ENCODE results near the gene ARMC5.
"Not testable (repeated sequence)": the region's sequence is repeated elsewhere in the genome, so short reads cannot be mapped to it uniquely, and the experiment has no call there.

Gene ARMC5

DNA sequence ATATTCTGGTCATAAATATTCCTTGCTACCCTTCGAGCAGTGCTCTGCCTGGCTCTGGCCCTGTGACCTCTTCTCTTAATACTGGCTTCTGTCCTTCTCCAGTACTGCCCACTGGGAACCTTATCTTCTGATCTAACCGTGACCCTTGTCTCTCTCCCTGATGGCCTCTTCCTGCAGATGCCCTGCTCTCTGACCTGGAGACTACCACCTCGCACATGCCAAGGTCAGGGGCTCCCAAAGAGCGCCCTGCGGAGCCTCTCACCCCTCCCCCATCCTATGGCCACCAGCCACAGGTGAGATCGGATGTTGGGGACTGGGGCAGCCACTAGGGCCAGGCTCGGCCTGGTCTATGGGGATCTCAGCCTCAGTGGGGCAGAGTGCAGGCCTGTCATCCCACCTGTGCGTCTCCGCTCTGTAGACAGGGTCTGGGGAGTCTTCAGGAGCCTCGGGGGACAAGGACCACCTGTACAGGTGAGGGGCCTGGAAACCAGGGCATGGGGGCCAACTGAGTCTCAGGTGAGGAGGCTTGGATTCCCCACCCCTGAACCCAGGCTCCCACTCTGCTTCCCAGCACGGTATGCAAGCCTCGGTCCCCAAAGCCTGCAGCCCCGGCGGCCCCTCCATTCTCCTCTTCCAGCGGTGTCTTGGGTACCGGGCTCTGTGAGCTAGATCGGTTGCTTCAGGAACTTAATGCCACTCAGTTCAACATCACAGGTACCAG lies 14.1 kb downstream of the ARMC5 start:
- peak overlapping the region in 3 of 21 experiments; percentile 34 to 93 (median 39) for H3K27ac ChIP-seq
- H3K4me3 ChIP-seq = no peak overlapping the region

DNA sequence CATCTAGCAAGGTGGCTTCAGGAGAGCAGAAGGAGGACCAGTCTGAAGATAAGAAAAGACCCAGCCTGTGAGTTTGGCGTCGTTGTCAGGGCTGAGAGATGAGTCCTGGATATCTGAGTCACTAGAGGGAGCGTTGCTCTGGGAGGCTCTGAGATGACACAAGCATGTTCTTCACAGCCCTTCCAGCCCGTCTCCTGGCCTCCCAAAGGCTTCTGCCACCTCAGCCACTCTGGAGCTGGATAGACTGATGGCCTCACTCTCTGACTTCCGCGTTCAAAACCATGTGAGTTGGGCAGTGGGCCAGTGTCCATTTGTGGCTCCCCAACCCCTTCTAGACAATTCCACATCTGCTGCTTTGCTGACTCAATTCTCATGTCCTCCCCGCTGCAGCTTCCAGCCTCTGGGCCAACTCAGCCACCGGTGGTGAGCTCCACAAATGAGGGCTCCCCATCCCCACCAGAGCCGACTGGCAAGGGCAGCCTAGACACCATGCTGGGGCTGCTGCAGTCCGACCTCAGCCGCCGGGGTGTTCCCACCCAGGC lies 14.9 kb downstream of the ARMC5 start:
- no peak overlapping the region for H3K4me3 ChIP-seq
- H3K27ac ChIP-seq = peak overlapping the region in 2 of 21 experiments; percentile 34 to 39

DNA sequence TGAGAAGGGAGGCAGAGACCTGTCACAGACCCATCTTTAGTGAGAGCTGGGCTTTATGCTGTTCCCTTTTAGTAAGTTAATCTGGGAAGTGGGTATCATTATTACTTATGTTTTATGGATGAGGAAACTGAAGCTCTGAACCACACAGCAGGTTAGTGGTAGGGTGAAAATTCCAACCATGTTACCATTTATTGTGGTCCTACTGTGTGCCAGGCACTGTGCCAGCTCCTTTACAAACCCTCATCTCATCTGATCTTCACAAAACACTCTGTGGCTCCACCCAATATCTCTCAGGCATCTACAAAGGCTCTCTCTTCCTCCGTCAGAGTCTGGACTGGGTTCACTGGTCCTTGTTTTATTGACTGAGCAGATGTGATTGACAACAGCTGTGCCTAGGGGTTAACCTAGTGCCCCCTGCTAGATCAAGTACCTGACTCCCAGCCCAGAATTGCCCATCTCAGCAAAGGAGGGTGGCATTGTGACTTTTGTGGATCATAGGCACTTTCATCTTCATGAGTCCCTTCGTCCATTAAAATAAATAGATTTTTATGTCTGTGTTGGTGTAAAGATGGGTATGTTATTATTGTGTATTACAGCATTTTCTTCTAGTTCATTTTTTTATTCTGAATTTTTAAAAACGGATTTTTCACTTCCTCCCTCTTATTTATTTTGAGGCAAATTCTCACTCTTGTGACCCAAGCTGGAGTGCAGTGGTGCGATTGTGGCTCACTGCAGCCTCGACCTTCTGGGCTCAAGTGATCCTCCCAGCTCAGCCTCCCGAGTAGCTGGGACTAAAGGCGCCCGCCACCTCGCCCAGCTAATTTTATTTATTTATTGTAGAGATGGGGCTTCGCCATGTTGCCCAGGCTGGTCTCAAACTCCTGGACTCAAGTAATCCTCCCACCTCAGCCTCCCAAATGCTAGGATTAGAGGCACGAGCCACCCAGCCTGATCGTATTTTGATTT lies 15.8 kb downstream of the ARMC5 start:
- H3K27ac ChIP-seq = no peak overlapping the region
- H3K4me3 ChIP-seq = no peak overlapping the region

DNA sequence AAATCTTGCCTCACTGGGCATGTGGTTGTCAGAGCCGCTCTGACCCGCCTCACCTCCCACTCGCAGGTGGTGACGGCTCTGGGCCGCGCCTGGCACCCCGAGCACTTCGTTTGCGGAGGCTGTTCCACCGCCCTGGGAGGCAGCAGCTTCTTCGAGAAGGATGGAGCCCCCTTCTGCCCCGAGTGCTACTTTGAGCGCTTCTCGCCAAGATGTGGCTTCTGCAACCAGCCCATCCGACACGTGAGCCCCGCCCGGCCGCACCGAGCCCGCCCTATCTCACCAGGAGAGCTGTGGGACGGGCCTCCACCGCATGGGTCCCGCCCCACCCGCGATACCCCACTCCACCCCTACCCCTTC lies 16.6 kb downstream of the ARMC5 start:
- peak overlapping the region in 5 of 21 experiments; percentile 13 to 51 (median 46) for H3K27ac ChIP-seq
- peak overlapping the region; percentile 29 to 48 (median 39) for H3K4me3 ChIP-seq

DNA sequence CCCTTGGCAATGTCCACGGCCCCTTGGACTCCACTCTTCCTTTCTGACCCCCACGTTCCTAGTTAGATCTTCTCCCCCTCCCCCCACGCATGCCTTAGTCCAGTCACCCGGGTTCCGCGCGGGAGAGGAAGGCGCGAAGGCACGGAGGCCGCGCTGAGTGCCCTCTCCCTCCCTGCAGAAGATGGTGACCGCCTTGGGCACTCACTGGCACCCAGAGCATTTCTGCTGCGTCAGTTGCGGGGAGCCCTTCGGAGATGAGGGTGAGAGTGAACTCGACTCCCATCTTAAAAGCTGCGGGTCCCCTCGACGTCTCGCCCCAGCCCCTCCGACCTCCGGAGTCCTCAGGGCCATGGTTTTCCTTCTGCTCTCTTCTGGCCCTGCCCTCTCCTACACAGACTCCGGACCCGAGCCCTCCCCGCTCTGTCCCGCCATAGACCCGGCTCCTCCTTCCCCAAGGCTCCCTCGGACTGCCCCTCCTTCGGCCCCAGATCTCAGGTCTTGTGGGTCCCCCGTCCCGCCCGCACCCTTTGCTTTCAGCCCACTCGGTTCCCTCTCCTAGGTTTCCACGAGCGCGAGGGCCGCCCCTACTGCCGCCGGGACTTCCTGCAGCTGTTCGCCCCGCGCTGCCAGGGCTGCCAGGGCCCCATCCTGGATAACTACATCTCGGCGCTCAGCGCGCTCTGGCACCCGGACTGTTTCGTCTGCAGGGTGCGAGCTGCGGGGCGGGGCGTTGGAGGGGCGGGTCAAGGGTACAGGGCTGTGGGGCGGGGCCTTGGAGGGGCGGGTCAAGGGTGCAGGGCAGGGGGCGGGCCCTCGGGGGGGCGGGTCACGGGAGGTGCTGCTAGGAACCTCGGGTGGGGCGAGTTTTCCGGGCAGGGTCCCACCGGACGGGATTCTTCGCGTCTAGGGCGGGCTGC lies 17.3 kb downstream of the ARMC5 start:
- Histone ChIP-seq H3K4me3 (peak overlapping the region; percentile 29 to 48 (median 39)), H3K27ac (peak overlapping the region in 15 of 21 experiments; percentile 6 to 75 (median 45))

DNA sequence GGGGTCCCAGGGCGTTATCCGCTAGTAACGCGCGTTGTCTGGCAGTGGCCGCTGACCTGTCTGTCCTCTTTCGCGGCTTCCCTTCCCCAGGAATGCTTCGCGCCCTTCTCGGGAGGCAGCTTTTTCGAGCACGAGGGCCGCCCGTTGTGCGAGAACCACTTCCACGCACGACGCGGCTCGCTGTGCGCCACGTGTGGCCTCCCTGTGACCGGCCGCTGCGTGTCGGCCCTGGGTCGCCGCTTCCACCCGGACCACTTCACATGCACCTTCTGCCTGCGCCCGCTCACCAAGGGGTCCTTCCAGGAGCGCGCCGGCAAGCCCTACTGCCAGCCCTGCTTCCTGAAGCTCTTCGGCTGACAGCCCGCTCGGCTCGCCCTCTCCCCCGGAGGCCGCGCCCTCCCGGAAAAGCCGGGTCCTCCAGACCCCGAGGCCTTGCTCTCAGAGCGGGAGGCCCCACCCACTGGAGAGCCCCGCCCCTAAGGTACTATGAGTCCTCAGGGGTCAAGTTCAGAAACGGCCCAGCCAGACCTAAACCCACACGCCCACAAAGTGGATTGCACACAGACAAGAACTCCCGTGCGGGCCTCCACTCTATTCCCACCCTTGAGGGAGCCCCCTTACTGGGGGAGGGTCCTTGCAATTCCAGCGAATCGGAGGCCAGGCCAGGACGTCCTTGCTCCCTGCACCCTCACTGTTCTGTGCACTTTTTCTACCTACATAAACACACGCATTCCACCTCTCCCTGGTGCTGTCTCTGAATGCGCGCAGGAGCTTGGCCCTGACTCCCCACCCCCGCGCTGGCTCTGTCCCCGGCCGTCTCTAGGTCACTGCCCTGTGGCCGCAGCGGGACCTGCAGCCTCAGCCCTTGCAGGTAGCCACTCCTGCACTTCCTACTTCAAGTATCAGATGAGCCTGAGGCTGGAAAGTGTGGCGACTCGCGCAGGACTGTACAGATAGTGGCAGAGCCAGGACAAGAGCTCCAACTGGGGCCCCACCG lies 18.2 kb downstream of the ARMC5 start:
- H3K4me3 ChIP-seq = peak overlapping the region; percentile 29 to 48 (median 39)

DNA sequence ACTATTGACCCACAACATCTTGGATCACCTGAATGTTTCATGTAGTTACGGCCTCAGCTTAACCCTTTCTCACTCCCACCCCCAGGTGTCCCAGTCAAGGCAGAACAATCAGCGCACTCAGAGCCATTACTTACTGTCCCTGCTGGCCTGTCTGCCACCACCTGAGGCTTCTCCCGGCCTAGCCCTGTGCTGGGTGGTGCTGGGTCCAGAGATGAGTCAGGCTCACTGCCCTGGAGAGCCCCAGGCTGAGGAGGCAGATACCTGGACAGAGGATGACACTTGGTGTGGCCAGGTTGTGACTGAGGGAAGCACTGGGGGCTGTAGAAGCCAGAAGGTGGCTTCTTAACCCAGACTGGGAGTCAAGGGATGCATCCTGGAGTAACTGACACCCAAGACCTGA lies 19.7 kb downstream of the ARMC5 start:
- H3K4me3 ChIP-seq = no peak overlapping the region
- no peak overlapping the region for H3K27ac ChIP-seq

More for the DNA sequence above, 18.2 kb downstream of the ARMC5 start:
- peak overlapping the region in 11 of 21 experiments; percentile 9 to 75 (median 45) for H3K27ac ChIP-seq

DNA sequence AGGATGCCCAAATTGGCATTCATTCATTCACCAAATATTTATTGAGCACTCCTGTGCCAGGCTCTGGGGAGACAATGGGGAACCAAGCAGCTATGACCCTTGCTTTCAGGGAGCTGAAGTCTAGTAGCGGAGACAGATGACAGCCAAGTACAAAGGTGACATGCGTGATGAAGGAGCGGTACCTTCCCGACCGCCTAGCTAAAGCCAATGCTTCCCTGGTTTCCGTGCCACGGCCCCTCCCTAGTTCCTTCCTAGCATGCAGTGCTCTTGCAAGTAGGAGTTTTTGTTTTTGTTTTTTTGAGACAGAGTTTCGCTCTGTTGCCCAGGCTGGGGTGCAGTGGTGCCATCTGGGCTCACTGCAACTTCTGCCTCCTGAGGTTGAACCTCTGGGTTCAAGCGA lies 20.4 kb downstream of the ARMC5 start:
- no peak overlapping the region for H3K27ac ChIP-seq
- no peak overlapping the region for H3K4me3 ChIP-seq

DNA sequence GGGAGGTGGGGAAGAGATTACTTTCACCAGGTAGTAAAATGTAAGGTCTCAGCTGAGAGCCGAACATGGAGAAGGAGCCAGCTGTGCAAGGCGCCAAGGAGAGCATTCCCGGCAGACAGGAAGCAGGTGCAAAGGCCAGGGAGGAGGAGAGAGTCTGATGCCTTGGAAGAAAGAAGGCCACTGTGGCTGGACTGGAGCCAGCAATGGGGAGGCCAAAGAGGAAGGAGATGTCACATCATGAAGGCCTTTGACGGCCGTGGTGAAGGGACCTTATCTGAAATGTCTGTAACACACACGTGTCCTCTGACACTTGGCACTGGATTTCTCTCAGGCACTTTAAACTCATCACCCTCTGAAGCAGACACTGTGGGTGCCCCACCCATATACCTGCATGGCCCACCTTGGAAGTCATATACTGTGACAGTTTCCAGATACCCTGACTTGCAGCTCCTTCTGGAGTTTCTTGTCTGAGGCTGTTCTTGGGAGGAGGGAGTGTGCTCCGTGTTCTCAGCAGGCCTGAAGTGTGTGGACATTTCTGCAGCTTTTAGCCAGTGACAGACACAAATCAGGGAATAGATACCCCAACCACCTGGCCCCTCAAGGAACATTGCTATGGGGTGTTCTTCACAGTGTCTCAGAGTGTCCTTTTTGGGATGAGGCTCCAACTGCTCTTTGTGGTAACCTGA lies 21.7 kb downstream of the ARMC5 start:
- H3K27ac ChIP-seq = no peak overlapping the region
- no peak overlapping the region for H3K4me3 ChIP-seq

DNA sequence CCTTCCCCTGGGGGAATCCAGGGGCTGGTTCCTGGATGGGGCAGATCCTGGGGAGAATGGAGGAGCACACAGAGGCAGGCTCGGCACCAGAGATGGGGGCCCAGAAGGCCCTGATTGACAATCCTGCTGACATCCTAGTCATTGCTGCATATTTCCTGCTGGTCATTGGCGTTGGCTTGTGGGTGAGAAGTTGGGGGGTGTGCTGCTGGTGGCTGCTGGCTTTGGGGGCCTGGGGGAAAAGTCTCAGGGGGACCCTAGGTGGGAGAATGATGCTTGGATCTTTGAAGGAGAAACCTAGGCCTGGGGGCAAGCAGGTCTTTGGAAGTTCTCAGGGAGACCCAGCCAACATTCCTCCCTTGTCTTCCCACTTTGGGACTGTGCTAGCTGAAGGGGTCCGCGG lies 23.8 kb downstream of the ARMC5 start, which contains the start of gene SLC5A2:
Gene SLC5A2 (plus strand): TSS at position 43 of the 400 bp plus-strand sequence. CDS start 14 bp downstream, at position 57.
- H3K27ac ChIP-seq = no peak within 1 kb of the TSS

DNA sequence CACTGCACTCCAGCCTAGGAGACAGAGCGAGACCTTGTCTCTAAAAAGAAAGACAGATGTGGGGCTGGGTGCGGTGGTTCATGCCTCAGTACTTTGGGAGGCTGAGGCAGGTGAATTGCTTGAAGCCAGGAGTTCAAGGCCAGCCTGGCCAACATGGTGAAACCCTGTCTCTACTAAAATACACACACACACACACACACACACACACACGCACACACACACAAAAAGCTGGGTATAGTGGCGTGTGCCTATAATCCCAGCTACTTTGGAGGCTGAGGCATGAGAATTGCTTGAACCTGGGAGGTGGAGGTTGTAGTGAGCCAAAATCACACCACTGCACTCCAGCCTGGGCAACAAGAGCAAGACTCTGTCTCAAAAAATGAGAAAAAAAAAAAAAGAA lies 24.7 kb downstream of the ARMC5 start:
- H3K4me3 ChIP-seq, H3K27ac ChIP-seq: not testable (repeated sequence)

More for the DNA sequence above, 23.8 kb downstream of the ARMC5 start, which contains the start of gene SLC5A2:
- H3K4me3 ChIP-seq = no peak within 1 kb of the TSS

DNA sequence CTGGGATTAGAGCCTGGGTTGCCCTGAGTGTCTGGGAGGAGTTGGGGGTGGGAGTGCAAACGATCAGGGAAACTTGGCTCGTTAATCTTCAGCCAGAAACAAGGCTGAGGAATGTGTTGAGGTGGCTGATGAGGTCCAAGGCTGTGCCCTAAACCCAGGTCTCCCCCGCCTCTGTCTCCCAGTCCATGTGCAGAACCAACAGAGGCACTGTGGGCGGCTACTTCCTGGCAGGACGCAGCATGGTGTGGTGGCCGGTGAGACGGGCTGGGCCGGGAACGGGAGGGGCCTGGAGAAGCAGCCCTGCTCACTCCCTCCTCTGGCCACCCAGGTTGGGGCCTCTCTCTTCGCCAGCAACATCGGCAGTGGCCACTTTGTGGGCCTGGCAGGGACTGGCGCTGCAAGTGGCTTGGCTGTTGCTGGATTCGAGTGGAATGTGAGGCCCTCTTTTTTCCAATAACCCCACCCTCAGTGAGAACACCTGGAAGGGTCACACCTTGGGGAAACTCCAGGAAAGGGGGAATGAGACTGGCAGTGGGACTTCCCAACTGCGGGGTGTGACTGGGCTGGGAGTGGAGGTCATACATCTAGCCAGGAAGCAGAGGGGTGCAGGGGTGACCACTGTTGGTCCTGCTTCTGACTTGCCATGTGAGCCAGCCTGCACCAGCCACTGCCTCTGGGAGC lies 25.3 kb downstream of the ARMC5 start:
- Histone ChIP-seq H3K27ac (no peak overlapping the region), H3K4me3 (no peak overlapping the region)

DNA sequence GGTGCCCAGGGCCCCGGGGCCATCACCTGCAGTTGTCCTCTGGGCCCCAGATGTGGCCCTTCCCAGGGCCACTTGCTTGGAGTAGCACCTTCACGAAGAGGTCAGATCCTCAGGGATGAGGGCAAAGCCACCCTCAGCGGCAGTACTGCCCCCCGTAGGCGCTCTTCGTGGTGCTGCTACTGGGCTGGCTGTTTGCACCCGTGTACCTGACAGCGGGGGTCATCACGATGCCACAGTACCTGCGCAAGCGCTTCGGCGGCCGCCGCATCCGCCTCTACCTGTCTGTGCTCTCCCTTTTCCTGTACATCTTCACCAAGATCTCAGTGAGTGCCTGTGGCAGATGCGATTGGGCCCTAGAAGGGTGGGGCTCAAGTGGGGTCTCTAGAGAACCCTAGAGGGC lies 26.3 kb downstream of the ARMC5 start:
- Histone ChIP-seq H3K27ac (no peak overlapping the region), H3K4me3 (no peak overlapping the region)

DNA sequence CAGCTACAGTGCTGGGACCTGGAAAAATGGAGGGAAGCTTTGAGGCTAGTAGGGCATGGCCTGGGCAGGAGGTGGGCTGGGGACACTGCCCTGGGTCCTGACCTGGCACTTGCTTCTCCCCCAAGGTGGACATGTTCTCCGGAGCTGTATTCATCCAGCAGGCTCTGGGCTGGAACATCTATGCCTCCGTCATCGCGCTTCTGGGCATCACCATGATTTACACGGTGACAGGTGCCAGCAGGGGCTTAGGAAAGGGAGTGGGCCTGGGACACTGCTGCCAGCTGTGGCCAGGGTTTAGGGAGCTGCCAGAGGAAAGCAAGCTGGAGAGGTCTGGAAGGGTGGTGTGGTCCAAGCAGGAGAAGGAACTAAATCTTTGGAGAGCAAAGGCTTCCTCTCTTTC lies 26.7 kb downstream of the ARMC5 start:
- H3K4me3 ChIP-seq = no peak overlapping the region

DNA sequence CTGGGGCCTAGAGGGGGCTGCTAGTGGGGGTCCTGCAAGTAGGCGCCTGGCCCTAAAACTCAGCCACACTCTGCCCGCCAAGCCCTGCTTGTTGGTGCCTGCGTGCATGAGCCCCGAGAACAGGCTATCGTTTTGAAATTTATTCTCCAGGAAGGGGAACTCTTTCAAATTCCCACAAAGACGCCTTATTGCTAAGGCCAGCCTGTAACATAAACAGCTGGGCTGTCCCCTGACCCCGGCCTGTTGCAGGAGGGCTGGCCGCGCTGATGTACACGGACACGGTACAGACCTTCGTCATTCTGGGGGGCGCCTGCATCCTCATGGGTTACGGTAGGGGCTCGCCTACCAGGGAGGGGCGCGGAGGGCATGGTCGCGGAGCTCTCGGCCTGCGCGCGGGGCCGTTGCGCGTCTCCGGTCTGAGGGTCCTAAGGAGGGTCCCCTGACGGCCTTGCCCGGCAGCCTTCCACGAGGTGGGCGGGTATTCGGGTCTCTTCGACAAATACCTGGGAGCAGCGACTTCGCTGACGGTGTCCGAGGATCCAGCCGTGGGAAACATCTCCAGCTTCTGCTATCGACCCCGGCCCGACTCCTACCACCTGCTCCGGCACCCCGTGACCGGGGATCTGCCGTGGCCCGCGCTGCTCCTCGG lies 27.9 kb downstream of the ARMC5 start:
- Histone ChIP-seq H3K4me3 (peak overlapping the region; percentile 24 to 49 (median 40)), H3K27ac (peak overlapping the region in 6 of 21 experiments; percentile 13 to 60 (median 30))

More for the DNA sequence above, 26.7 kb downstream of the ARMC5 start:
- H3K27ac ChIP-seq = no peak overlapping the region

DNA sequence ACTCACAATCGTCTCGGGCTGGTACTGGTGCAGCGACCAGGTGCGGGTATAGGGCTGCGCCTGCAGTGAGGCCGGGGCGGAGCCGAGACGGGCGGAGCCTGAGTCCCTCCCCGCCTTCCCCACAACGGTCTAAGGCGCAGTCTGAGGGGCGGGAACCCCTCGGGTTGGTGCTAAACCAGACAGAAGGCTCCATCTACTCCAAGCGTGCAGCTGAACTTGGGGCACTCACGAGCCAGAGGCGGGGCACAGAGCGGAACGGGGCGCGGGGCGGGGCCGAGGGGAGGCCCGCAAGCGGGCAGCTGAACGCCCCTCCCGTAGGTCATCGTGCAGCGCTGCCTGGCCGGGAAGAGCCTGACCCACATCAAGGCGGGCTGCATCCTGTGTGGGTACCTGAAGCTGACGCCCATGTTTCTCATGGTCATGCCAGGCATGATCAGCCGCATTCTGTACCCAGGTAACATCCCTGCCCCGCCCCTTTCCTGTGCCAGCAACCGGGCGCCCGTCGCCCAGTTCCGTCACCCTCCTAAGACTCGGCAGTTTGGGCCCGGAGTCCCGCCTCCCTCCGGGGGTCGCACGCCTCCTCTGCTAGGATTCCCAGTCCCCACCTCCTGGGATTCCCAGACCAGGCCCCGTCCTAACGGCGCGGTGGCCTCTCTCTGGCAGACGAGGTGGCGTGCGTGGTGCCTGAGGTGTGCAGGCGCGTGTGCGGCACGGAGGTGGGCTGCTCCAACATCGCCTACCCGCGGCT lies 28.6 kb downstream of the ARMC5 start:
- Histone ChIP-seq H3K4me3 (peak overlapping the region; percentile 24 to 49 (median 40)), H3K27ac (peak overlapping the region in 7 of 21 experiments; percentile 5 to 60 (median 24))
